Urinary bladder (tissue), 4 donors: ENCODE measurements around the gene CPSF3. TPM values are rescaled to one million over a fixed set of nuclear protein-coding genes. Genes with fewer than 3 reads are reported as not detected.

ENCODE experiments used
- DNase-seq: peaks from one replicate; pipeline ENCODE4 v3.0.0-alpha.2; 2015; ENCODE audit errors: extremely low spot score
- H3K27ac ChIP-seq: one replicate; pipeline ENCODE4 v1.5.1; 2013; ENCODE audit warnings: low read depth, mild to moderate bottlenecking, moderate library complexity
- H3K36me3 ChIP-seq: one replicate; pipeline ENCODE4 v1.6.1; 2013; ENCODE audit warnings: mild to moderate bottlenecking, moderate library complexity; ENCODE audit not compliant: insufficient read depth
- H3K4me1 ChIP-seq: one replicate; pipeline ENCODE4 v1.6.1; 2013; ENCODE audit warnings: mild to moderate bottlenecking, moderate library complexity; ENCODE audit not compliant: insufficient read depth
- H3K4me3 ChIP-seq: one replicate; pipeline ENCODE4 v1.5.1; 2013; ENCODE audit warnings: low read depth, low read length
- WGBS: extraction: QIAGEN DNeasy Blood & Tissue Kit; methylation state at CpG from one replicate; pipeline ENCODE4 v1.1.7; 2013; 5-methylcytosine and 5-hydroxymethylcytosine counted together
- polyA plus RNA-seq: library from polyadenylated mRNA; stranded (reverse); fragments of 200-250 nt; gene quantifications from one replicate; pipeline ENCODE4 v1.2.3, GENCODE V29; 2013
- total RNA-seq: library from RNA; depleted of rRNA; stranded (reverse); fragments of >200 nt; gene quantifications from one replicate; pipeline ENCODE4 v1.2.3, GENCODE V29; 2014
- donor health status: healthy with polysubstance abuse.
- donor health status: healthy.

CPSF3 gene
- total and polyA plus RNA-seq, 2 donors, result 16.6 to 45.2 TPM

DNA sequence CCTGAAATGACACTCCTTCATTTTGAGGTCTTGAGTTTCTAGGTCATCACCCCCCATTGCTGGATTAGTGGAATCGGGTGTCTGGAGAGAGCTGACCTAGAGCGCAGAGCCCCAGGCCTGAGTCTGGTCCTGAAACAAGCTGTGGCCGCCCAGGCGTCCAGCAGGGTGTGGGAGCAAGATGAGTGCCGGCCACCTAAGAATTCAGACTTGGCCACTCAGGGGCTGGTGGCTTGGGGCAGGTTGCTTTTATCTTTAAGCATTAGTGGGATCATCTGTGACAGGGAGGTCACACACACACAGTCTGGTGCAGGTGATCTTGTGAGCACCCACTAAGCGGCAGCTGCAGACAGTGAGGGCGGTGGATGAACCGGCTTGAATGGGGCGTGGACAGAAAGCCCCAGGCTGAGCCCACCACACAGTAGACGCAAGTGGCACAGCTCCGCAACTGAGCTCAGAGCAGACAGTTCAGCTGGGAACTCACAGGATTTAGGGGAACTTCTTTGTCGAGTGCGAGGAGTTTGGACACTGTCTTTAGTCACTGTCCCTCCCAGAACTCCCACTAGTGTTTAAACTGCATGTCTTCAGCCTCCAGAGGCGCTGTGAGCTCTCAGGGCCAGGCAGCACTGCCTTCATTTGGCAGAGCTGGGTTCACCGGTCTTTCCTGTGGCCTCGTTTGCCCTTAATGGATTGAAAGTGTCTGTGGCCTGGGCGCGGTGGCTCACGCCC is 21.6 kb upstream of the CPSF3 start:
- DNase-seq, result no peak
- Histone ChIP-seq H3K27ac (no peak overlapping the region), H3K4me3 (no peak overlapping the region), H3K36me3 (no peaks in the 10 kb centered on the region), H3K4me1 (no peaks in the 10 kb centered on the region)
- 89% methylated on average over 19 of the region's 19 CpGs for WGBS

DNA sequence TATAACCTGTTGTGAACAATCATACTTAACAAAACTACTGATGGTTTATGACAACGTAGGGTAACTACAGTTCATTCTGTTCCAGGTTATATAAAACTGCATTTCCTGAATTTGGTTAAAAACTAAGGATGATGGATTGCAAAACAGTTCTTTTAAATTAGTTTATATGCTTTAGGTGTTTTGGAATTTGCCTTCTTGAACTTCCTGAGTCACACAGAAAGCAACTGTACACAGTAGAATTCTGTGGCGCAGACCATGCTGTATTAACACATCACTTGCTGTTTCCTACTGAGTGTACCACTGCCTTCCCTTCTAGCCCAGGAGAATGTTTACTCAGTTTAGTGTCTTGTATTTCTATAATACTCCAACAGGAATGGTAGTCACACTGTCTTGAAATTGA is 19.5 kb upstream of the CPSF3 start:
- Histone ChIP-seq H3K27ac (no peak overlapping the region), H3K4me1 (peaks cover 3% of the 10 kb centered on the region), H3K4me3 (no peak overlapping the region), H3K36me3 (peaks cover 2% of the 10 kb centered on the region)
- DNase-seq, result no peak
- WGBS, result 73% methylated on average over 2 of the region's 2 CpGs

DNA sequence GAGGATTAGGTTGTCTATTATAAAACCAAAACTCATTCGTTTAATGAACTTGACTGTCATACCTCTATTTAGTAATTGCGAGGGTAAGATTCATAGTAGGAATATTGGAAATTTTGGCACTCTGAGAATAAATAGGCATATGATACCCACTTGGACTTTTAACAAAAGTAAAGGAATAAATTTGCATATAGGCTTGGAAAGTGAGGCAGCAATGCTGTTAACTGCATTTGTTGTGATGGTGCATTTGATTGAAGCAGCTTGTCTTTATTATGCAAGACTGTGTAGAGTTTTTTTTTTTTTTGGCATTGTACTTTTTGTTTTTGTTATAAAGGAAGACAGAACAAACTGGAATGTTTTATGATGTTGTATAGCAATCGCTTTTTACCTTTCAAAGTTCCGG is 19.0 kb upstream of the CPSF3 start:
- WGBS, result 76% methylated on average over 4 of the region's 4 CpGs
- no peak for DNase-seq
- Histone ChIP-seq H3K36me3 (peaks cover 2% of the 10 kb centered on the region), H3K4me1 (peaks cover 3% of the 10 kb centered on the region), H3K27ac (no peak overlapping the region), H3K4me3 (no peak overlapping the region)

DNA sequence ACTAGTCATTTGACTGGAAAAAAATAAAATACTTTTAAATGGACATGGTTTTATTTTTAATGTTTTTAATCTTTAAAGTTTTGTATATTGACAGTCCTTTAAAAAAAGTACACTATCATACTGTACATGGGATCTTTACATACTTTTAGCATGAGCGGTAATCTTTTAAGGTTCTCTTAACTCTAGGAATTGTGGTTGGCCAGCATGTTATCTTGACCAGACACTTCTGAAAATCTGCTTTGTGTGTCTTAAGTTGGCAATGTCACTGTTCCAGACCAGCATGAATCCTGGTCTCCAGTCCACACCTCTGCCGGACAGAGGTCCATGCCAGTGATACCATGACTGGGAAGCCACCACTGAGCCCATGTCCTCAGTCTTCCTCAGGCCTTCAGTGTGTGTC is 17.8 kb upstream of the CPSF3 start:
- Histone ChIP-seq H3K27ac (no peak overlapping the region), H3K36me3 (peaks cover 2% of the 10 kb centered on the region), H3K4me3 (no peak overlapping the region), H3K4me1 (peaks cover 3% of the 10 kb centered on the region)
- WGBS, result 94% methylated on average over 2 of the region's 2 CpGs
- no peak for DNase-seq

DNA sequence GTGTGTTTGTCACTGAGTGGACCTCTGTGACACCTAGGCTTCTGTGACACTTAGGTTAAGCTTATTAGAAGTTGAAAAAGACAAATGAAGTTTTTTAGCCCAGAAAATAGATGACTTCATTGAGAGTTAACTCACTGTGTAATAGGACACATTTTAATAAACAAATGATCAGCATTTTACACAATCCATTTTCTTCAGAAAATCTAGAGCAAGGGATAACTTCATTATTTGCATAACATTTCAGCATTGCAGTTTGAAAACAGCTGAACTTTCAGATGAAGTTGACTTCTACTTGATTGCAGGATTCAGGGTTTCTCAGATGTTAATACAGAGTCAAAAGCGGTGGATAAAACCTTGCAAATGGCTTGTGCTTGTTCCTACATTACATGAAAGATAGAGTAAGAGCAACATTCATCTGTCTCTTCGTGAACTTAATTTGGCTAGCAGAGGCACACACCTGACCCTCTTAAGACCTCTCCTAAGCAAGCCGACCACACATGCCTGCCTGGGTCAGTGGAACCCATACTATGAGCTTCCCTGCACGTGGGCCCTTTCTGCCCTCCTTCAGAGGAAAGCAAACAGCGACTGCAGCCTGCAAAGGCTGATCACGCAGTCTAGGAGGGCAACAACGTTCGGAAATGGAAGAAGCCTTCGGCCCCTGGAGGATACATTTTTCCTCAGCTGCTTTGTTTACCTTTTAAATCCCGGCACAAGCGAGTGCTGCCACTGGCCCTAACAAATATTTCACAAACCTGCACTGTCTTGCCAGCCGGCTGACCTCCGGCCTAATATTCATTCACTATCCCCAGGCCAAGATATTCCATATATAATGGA is 16.7 kb upstream of the CPSF3 start:
- no peak for DNase-seq
- peaks cover 2% of the 10 kb centered on the region for H3K36me3 ChIP-seq
- 51% methylated on average over 13 of the region's 13 CpGs for WGBS

DNA sequence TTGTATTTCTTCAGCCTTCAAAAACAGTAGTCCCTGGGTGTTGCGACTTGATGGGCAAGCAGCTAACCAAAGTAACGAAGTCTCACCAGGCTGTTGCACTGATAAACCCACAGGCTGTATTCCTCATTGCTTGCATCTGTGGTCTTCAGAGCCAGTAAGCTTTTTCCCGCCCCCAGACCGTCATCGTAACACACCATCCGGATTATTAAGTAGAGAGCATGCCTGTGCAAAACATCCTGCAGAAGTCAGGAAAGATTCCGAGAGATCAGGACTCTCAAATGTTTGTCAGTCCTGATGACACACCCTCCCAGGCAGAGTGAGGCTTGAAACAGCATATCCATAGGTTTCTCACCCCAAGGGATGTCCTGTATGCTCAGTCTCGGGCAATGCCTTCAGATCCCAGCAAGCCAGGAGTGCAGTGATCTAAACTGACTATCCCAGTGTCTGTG is 16.1 kb upstream of the CPSF3 start:
- H3K27ac ChIP-seq, result no peak overlapping the region
- no peak overlapping the region for H3K4me3 ChIP-seq
- DNase-seq, result no peak
- 63% methylated on average over 8 of the region's 8 CpGs for WGBS
- H3K36me3 ChIP-seq, result peaks cover 2% of the 10 kb centered on the region
- H3K4me1 ChIP-seq, result peaks cover 3% of the 10 kb centered on the region

More for the DNA sequence above, 16.7 kb upstream of the CPSF3 start:
- H3K4me1 ChIP-seq, result peaks cover 3% of the 10 kb centered on the region
- H3K4me3 ChIP-seq, result no peak overlapping the region
- H3K27ac ChIP-seq, result peak overlapping the region; percentile 14

DNA sequence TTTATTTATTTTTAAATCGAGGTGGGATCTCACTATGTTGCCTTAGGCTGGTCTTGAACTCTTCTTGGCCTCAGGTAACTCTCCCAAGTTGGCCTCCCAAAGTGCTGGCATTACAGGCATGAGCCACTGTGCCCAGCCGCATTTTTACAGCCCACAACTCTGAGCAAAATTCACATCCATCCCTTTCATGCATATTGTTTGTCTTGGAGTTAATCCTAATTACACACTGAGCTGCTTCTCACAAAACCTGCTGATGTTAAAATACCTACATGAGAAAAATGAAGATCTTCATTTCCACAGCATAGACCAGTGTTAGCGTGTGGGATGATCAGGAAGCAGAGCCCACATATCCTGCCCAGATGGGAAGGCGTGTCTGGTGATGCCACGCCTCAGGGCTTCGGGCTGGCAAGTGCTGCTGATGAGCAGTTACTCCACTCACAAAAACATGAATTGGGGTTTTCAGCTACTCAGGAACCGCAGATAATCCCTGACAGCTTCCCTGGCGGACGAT is 14.8 kb upstream of the CPSF3 start:
- Histone ChIP-seq H3K36me3 (peaks cover 4% of the 10 kb centered on the region), H3K27ac (no peak overlapping the region), H3K4me3 (no peak overlapping the region), H3K4me1 (peaks cover 3% of the 10 kb centered on the region)
- WGBS, result 87% methylated on average over 9 of the region's 9 CpGs
- DNase-seq, result no peak

DNA sequence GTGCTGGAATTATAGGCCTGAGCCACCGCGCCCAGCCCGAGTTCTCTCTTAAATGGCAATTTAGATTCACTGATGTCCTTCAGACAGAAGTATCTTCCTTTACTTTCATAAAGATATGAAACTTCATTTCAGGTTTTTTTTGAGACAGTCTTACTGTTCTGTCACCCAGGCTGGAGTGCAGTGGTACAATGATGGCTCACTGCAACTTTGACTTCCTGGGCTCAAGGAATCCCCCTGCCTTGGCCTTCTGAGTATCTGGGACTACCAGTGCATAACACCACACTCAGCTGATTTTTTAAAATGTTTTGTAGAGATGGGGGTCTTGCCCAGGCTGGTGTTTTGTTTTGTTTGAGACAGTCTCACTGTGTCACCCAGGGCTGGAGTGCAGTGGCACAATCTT is 13.3 kb upstream of the CPSF3 start:
- Histone ChIP-seq H3K4me3 (no peak overlapping the region), H3K4me1 (peaks cover 3% of the 10 kb centered on the region), H3K27ac (no peak overlapping the region), H3K36me3 (peaks cover 4% of the 10 kb centered on the region)
- WGBS, result 99% methylated on average over 3 of the region's 3 CpGs
- no peak for DNase-seq

DNA sequence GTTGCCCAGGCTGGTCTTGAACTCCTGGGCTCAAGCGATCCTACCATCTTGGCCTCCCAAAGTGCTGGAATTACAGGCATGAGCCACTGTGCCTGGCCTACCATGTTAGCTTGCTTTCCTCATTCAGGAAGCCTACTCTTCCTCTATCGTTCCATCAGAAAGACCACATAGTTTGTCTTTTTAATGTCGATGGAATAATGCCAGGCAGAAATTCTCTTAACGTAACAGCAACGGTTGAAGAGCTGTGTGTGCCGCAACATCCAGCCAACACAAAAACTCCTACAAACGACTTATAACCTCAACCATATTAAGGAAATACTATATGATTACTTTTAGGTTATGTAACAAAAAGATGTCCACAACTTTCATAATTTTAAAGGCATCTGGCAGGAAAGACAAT is 10.7 kb upstream of the CPSF3 start:
- WGBS, result 77% methylated on average over 7 of the region's 7 CpGs
- Histone ChIP-seq H3K36me3 (peaks cover 2% of the 10 kb centered on the region), H3K27ac (no peak overlapping the region), H3K4me1 (no peaks in the 10 kb centered on the region), H3K4me3 (no peak overlapping the region)
- no peak for DNase-seq

DNA sequence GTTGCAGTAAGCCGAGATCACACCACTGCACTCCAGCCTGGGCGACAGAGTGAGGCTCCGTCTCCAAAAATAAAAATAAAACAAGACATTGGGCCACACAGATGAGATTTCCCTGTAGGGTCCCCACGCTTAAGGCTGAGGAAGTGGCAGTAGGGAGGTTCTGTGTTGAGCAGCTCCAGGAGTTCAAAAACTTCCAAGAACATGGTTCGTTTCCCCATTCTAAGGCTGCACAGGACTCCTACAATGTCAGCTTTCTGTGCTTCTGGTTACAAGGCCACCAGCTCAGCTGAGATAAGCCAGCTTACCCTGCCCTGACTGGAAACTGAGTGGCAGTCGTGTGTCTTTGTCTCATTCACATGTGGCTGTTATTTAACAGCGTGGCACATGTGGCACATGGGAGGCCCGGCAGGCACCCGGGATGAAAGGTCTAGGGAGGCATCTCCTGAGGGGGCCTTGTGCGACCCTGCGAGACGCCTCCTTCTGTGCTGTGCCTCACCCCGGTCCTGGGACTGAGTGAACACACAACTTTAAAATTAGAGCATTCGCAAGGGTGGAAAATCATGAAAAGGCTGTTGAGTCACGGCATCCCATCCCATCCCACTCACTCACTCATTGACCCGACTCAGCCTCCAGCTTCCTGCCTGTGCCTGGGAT is 7.8 kb upstream of the CPSF3 start:
- Histone ChIP-seq H3K36me3 (peaks cover 2% of the 10 kb centered on the region), H3K4me3 (no peak overlapping the region), H3K27ac (no peak overlapping the region), H3K4me1 (no peaks in the 10 kb centered on the region)
- WGBS, result 87% methylated on average over 16 of the region's 16 CpGs
- no peak for DNase-seq

DNA sequence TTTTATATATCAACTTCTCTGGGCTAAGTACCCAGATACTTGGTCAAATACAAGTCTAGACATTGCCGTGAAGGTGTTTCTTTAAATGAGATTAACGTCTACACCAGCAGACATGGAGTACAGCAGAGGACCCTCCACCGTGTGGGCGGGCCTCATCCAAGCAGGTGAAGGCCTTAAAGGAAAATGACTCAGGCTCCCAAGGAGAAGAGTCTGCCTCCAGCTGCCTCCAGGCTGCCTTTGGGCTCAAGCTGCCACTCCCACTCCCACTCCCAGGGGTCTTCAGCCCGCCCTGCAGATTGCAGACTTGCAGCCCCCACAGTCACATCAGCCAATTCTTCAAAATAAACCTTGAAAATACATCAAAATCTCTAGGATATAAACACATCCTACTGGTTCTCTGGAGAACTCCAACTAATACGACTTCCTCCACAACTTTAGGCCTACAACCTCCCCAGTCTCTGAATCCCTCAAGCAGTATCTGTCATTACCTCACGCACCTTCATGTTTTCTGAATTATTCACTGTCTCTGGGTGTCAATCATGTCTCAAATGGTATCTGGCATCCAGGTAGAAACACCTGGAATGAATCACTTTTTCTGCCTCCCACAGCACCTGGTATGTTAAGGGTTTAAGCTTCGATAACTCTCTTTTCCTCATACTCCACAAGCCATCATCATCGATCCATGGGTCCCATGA is 7.0 kb upstream of the CPSF3 start:
- H3K27ac ChIP-seq, result no peak overlapping the region
- H3K4me1 ChIP-seq, result no peaks in the 10 kb centered on the region
- DNase-seq, result no peak
- no peak overlapping the region for H3K4me3 ChIP-seq
- 91% methylated on average over 9 of the region's 9 CpGs for WGBS
- H3K36me3 ChIP-seq, result peaks cover 2% of the 10 kb centered on the region

DNA sequence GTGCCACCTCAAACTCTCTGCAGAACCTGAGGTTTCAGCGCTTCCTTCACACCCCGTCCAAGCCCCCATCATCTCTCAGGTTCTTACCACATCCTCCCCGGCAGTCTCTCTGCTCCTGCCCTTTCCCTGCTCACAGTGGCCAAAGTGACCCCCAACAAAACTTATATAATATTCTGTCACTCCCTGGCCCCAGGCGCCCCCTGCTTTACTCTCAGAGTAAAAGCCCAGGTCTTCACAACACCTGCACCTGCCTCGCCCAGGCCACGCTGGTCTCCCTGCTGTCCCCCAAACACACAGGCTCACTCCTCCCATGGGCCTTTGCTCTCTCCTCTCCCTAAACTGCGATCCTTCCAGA is 6.5 kb upstream of the CPSF3 start:
- H3K27ac ChIP-seq, result no peak overlapping the region
- 95% methylated on average over 7 of the region's 7 CpGs for WGBS
- no peak for DNase-seq
- H3K4me3 ChIP-seq, result no peak overlapping the region
- H3K4me1 ChIP-seq, result no peaks in the 10 kb centered on the region
- peaks cover 2% of the 10 kb centered on the region for H3K36me3 ChIP-seq

DNA sequence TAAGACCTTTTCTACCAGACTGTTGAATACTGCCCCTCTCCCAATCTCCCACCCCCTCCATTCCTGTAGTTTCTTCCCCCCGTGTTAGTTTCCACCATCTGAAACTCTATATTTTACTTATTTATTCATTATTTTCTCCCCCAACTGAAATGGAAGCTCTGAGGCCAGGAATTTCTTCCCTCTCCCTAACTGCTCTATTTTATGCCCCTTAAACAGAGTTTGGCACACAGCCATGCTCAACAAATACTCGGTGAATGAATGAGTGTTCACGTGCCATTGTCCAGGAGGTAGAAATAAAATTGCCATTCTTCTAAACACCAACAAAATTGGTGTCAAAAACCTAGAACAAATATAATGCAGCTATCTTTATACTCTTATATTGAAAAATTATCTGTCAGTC is 5.7 kb upstream of the CPSF3 start:
- Histone ChIP-seq H3K4me3 (no peak overlapping the region), H3K27ac (no peak overlapping the region), H3K4me1 (no peaks in the 10 kb centered on the region), H3K36me3 (no peaks in the 10 kb centered on the region)
- no peak for DNase-seq
- 73% methylated on average over 3 of the region's 3 CpGs for WGBS
